ENCODE measurements around the gene RGS9BP. TPM values are rescaled to one million over a fixed set of nuclear protein-coding genes. Genes with fewer than 3 reads are reported as not detected.

RGS9BP gene
- total RNA-seq, 1 experiment from 2014 or later = 0.13 TPM

GRCh38 chr19:32637480-32637879 lies 38.2 kb upstream of the RGS9BP start:
- no peak for TF ChIP-seq CTCF (conservative IDR thresholded peaks at IDR 0.05)
- Histone ChIP-seq H3K23me2 (ENCODE audit: insufficient read length, low read depth, low read length, poor library complexity, severe bottlenecking) (no peaks in the 10 kb centered on the region), H4K8ac (replicated peaks; ENCODE audit: insufficient read length, low read depth, low read length) (no peak overlapping the region), H3T11ph (ENCODE audit: low read length) (no peak overlapping the region), H3K4ac (ENCODE audit: low read depth, low read length) (no peak overlapping the region), H3K27me3 (ENCODE audit: insufficient read depth, low read length) (no peaks in the 10 kb centered on the region), H3K56ac (ENCODE audit: insufficient read length, low read depth, low read length) (no peak overlapping the region), H4K5ac (ENCODE audit: insufficient read length, low read depth, low read length) (no peak overlapping the region), H2BK15ac (ENCODE audit: low read depth, low read length) (no peak overlapping the region), H4K91ac (ENCODE audit: insufficient read length, low read depth, low read length) (no peak overlapping the region), H2AFZ (ENCODE audit: low read length) (no peak overlapping the region), H2BK120ac (ENCODE audit: low read depth, low read length, poor library complexity, severe bottlenecking) (no peak overlapping the region), H2BK20ac (ENCODE audit: low read depth, low read length, poor library complexity, severe bottlenecking) (no peak overlapping the region), H2AK5ac (ENCODE audit: insufficient read length, low read length) (no peak overlapping the region), H2BK5ac (ENCODE audit: insufficient read length, low read length) (no peak overlapping the region), H3K14ac (ENCODE audit: insufficient read depth, low read length) (no peak overlapping the region; the same call in 1 of the 2 replicates), H3K9me3 (ENCODE audit: control insufficient read depth, low read depth, low read length) (no peaks in the 10 kb centered on the region), H3K79me1 (ENCODE audit: insufficient read depth, low read depth, low read length, poor library complexity, severe bottlenecking) (no peaks in the 10 kb centered on the region), H3K4me2 (ENCODE audit: insufficient read depth, insufficient read length, low read length) (no peak overlapping the region), H3K18ac (ENCODE audit: insufficient read length, low read depth, low read length) (no peak overlapping the region), H2BK12ac (ENCODE audit: insufficient read length, low read depth, low read length) (no peak overlapping the region), H3K23ac (ENCODE audit: insufficient read length, low read depth, low read length) (no peak overlapping the region), H3K79me2 (ENCODE audit: insufficient read depth, low read length) (no peaks in the 10 kb centered on the region), H3K27ac (ENCODE audit: insufficient read length, low read depth, low read length) (no peak overlapping the region), H3K9ac (ENCODE audit: extremely low read depth, insufficient read length, low read length) (no peak overlapping the region), H3K4me1 (ENCODE audit: insufficient read depth, low read length) (no peaks in the 10 kb centered on the region), H4K20me1 (ENCODE audit: control insufficient read depth, insufficient read depth, insufficient read length) (no peaks in the 10 kb centered on the region)
- peaks cover 39 to 72% (median 61%) of the 10 kb centered on the region in 3 experiments; a peak in 6 of 7 replicates for H3K36me3 Mint-ChIP-seq (ENCODE audit: insufficient read depth in 1 of 3, low read depth in 3 of 3)
- H3K9me3 Mint-ChIP-seq = no peaks in the 10 kb centered on the region
- no peaks in the 10 kb centered on the region for H3K27me3 Mint-ChIP-seq (ENCODE audit: low read depth)
- no peak for DNase-seq
- WGBS (ENCODE audit: extremely low coverage, insufficient read length, low lambda C conversion rate) = no CpG with 5 or more reads among the region's 14 CpGs
- H3K27ac Mint-ChIP-seq = no peak overlapping the region
- H3K4me3 Mint-ChIP-seq = no peak overlapping the region
- H3K4me1 Mint-ChIP-seq = no peaks in the 10 kb centered on the region

Data from H9 (cell line).